Urothelium cell line (cell line): Measurements from ENCODE around the gene LGALS1.
"Not testable (repeated sequence)": the region's sequence is repeated elsewhere in the genome, so short reads cannot be mapped to it uniquely, and the experiment has no call there.

Source experiments
- DNase-seq: peaks from one replicate; pipeline ENCODE4 v3.0.0; 2011; ENCODE audit warnings: low spot score, mixed read lengths
- FAIRE-seq: peaks from 2 replicates; lab custom pipeline; 2011; peaks lifted over from hg19 to GRCh38; lab: Jason Lieb, UNC

The LGALS1 gene

GRCh38 chr22:37639070-37639760 lies 36.2 kb upstream of the LGALS1 start, which contains the start of gene SH3BP1:
SH3BP1 (plus strand) TSS chr22:37639669; CDS start chr22:37639788, 119 bp downstream.
- FAIRE-seq (no peak), DNase-seq (peak; percentile 69)

- FAIRE-seq (no peak), DNase-seq (no peak)
Measured at GRCh38 chr22:37639771-37640590, 35.5 kb upstream of the LGALS1 start.

GRCh38 chr22:37640591-37641560 lies 34.6 kb upstream of the LGALS1 start:
- FAIRE-seq (no peak), DNase-seq (no peak)

DNA sequence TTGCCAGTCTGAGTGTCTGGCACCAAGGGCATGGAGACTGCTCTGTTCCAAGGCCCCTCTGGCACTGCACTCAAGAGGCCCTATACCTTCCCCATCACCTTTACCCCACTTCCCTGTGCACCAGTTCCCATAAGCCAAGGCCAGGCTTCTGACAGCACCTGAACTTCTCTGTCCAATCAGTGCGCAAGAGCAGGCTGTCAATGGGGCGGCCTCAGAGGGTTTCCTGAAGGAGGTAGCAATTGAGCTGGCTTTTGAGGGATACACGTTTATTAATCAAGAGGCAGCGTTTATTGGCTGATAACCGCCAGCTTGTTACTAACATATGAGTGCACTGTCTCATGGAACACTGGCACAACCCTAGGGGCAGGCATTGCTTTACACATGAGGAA lies 33.9 kb upstream of the LGALS1 start:
- DNase-seq (no peak), FAIRE-seq (no peak)

DNA sequence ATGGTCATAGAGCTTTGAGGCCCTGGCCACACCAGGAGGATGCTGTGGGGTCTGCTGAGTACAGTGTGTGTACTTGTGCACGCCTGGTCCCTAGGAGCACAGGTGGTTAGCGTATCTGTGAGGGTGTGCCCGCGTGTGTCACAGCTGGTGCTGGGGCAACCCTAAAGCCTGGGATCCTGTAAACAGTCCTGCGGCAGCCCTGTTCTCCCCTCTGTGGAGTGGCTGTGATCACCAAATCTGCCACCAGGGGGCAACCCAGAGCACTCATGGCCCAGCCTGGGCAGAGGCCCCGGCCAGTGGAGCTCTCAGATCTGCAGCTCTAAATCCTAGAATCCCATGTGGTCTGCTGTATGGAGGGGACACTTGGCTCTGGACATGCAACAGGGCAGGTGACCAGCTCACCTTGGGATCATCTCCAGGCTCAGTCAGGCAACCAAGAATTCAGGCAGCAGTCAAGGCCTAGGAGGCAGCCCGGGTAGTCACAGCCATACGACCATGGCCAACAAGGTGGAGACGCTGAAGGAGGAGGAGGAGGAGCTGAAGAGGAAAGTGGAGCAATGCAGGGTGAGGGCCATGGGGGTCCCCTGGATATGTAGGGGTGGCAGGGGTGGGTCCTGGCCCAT lies 32.1 kb upstream of the LGALS1 start:
- peak; percentile 55 for FAIRE-seq
- DNase-seq: peak; percentile 86

DNA sequence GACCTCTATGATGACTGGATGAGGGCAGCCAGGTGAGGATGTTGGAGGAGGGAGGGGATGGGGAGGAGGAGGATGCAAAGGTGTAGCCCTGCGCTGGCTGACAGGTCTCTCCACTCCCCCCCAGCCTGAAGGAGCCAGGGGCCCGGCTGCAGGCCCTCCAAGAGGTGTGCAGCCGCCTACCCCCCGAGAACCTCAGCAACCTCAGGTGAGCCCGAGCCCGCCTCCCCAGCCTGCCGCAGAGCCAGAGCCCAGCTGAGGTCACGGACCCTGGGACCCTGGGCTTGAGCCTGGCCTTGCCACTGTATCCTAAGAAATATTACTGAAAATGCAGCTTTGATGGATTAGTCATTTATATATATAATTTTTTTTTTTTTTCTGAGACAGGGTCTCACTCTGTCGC lies 28.1 kb upstream of the LGALS1 start:
- no peak for FAIRE-seq
- DNase-seq: no peak

GRCh38 chr22:37647928-37648327 lies 27.5 kb upstream of the LGALS1 start:
- FAIRE-seq: no peak
- no peak for DNase-seq

GRCh38 chr22:37650463-37651136 lies 24.8 kb upstream of the LGALS1 start:
- DNase-seq: no peak
- FAIRE-seq: no peak

DNA sequence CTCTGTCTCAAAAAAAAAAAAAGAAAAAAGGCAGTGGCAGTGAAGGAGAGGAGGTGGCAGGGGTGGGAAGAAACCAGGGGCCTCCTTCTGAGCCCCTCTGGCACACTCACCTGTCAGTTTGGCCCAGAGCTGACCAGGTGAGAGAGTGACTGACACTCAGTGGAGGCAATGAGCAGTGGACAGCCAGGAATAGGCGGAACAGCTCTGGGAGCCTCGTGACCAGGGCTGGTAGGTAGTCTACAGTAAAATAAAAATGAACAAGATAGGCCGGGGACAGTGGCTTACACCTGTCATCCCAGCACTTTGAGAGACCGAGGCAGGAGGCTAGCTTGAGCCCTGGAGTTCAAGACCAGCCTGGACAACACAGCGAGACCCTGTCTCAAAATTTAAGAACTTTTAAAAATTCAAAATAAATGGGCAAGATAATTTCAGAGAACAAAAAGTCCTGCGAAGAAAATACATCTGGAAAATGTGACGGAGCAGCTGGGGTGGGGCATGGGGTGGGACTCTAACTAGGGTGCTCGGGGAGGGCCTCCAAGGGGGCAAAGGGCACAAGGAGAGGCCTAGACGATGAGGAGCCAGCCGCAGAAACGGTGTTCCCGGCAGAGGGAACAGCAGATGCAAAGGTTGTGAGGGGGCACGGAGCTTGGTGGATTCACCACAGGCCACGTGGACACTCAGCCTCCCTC lies 20.7 kb upstream of the LGALS1 start:
- DNase-seq (no peak), FAIRE-seq (no peak)

DNA sequence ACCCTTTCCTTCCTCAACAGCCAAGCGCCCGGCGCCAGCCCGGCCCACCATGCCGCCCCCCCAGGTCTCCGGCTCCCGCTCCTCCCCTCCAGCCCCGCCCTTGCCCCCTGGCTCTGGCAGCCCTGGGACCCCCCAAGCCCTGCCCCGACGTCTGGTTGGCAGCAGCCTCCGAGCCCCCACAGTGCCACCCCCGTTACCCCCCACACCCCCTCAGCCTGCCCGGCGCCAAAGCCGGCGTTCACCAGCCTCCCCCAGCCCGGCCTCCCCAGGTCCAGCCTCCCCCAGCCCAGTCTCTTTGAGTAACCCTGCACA lies 20.2 kb upstream of the LGALS1 start:
- FAIRE-seq: no peak

DNA sequence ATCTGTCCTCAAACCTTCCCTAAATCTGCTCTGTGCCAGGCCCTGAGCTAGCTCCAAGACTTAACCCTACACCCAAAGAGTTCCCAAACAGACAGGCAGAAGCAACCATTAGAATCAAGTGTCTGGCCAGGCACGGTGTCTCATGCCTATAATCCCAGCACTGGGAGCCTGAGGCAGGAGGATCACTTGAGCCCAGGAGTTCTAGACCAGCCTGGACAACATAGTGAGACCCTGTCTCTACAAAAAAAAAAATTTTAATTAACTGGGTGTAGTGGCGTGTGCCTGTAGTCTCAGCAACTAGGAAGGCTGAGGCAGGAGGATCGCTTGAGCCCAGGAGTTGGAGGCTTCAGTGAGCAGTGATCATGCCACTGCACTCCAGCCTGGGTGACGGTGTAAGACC lies 18.9 kb upstream of the LGALS1 start:
- not testable (repeated sequence) for DNase-seq, FAIRE-seq

More for the DNA sequence above, 20.2 kb upstream of the LGALS1 start:
- DNase-seq: no peak

DNA sequence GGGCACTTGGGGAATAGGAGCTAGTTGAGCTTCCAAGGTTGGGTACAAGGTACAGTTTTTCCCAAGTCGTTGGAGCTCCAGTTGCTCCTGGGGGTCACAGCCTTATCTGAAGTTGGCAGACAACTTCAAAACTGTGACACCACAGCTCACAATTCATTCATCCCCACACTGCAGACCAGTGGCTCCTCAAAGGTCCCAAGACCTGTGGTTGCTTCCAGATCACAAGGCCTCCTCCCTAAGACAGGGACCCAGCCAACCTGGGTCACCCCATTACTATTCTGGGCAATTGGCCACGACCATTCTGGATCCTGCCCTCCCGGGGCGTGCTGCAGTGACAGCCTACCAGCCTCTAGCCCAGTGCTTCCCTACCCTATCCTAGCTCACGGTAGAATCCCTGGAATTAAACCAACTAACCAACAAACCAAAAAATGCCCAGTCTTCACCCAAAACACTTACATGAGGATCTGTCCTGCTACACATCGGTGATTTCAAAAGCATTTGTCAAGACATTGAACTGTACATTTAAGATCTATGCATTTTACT lies 17.8 kb upstream of the LGALS1 start:
- FAIRE-seq (no peak), DNase-seq (no peak)

- DNase-seq (peak; percentile 99), FAIRE-seq (peak; percentile 98)
Measured at GRCh38 chr22:37658133-37659065, 17.0 kb upstream of the LGALS1 start, which contains the start of gene PDXP. PDXP (plus strand) TSS chr22:37658723; CDS start chr22:37658783, 60 bp downstream.

DNA sequence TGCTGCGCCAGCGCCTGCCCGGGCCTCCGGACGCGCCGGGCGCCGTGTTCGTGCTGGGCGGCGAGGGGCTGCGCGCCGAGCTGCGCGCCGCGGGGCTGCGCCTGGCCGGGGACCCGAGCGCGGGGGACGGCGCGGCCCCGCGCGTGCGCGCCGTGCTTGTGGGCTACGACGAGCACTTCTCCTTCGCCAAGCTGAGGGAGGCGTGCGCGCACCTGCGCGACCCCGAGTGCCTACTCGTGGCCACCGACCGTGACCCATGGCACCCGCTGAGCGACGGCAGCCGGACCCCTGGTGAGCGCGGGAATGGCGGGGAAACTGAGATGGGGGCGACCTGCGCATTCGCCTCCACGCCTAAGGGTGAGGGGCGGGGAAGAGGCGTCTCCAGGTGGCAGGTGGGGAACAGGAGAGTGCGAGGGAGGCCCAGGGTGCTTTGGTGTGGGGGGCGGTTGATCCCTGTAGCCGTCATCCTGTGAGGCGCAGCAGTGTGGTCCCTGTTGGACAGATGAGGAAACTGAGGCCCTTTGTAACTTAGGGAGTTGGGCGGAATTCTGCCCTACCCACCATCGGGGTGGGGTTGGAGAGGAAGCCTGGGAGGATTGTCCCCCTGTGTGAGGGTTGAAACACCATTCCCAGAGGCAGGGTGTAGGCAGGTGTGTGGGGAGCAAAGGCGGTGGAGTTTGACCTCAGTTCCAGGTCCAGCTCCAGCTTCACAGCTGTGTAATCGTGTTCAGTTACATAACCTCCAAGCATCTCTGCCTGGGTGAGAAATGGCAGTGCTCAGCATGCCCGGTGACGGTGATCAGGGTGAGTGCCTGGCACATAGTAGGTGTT lies 16.2 kb upstream of the LGALS1 start:
- DNase-seq (peak; percentile 60), FAIRE-seq (peak; percentile 71)

DNA sequence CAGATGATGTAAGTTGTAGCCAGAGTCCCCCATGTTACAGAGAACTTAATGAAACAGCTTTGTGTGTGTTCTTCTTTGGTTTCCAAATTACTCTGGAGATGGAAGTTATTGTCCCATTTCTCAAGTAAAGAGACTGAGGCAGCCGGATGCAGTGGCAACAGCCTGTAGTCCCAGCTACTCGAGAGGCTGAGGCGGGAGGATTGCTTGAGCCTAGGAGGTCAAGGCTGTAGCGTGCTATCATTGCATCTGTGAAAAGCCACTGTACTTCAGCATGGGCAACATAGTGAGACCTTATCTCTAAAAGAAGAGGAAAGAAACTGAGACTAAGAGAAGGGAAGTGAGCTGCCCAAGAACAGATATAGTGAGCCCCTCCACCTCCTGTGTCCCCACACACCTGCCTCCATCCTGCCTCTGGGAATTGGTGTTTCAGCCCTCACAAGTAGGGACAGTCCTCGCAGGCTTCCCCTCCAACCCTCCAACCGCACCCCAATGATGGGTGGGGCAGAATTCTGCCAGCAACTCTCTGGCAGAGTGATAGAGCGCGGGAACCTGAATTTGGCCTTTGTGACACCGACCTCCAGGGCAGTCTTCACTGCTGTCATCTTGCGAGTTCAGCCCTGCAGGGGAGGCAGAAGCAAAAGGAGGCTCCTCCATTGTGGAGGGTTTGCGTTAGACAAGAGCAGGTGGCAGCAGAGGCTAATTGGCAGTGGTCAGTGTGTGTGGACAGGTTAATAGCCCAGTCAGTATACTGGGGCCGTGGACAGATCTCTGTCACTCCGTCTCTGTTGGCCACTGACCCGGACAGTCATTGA lies 15.3 kb upstream of the LGALS1 start:
- FAIRE-seq: peak; percentile 58
- DNase-seq: no peak

- FAIRE-seq (no peak), DNase-seq (no peak)
Measured at GRCh38 chr22:37660709-37661045, 14.8 kb upstream of the LGALS1 start.
